Measurements from ENCODE around the gene DEFB128.

DNA sequence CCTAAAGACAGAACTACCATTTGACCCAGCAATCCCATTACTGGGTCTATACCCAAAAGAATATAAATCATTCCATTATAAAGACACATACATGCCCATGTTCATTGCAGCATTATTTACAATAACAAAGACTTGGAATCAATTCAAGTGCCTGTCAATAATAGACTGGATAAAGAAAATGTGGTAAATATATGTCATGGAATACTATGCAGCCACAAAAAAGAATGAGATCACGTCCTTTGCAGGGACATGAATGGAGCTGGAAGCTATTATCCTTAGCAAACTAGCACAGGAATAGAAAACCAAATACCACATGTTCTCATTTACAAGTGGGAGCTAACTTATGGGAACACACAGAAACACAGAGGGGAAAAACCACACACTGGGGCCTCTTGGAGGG lies 8.7 kb upstream of the DEFB128 start:
- TF ChIP-seq, protein P1, sequence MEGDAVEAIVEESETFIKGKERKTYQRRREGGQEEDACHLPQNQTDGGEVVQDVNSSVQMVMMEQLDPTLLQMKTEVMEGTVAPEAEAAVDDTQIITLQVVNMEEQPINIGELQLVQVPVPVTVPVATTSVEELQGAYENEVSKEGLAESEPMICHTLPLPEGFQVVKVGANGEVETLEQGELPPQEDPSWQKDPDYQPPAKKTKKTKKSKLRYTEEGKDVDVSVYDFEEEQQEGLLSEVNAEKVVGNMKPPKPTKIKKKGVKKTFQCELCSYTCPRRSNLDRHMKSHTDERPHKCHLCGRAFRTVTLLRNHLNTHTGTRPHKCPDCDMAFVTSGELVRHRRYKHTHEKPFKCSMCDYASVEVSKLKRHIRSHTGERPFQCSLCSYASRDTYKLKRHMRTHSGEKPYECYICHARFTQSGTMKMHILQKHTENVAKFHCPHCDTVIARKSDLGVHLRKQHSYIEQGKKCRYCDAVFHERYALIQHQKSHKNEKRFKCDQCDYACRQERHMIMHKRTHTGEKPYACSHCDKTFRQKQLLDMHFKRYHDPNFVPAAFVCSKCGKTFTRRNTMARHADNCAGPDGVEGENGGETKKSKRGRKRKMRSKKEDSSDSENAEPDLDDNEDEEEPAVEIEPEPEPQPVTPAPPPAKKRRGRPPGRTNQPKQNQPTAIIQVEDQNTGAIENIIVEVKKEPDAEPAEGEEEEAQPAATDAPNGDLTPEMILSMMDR (IDR thresholded peaks at IDR 0.05; ENCODE audit: insufficient read depth, low read depth, low read length): no peak
- TF ChIP-seq EZH2 (IDR thresholded peaks at IDR 0.05; ENCODE audit: insufficient read depth, low read length): no peak

All from astrocyte (in vitro differentiated cells and primary cell).